ENCODE data around the gene HBB.

GRCh38 chr11:5247472-5248192 is 20.8 kb upstream of the HBB start:
- TF ChIP-seq POLR2A (IDR thresholded peaks at IDR 0.05), result no peak
- no peak for TF ChIP-seq CTCF (IDR thresholded peaks at IDR 0.05)
- TF ChIP-seq EP300 (IDR thresholded peaks at IDR 0.05; ENCODE audit: low read depth), result no peak
- TF ChIP-seq POLR2AphosphoS5 (IDR thresholded peaks at IDR 0.05), result no peak

Measured in transverse colon (tissue), 4 donors.